CD1c-positive myeloid dendritic cell (primary cell): ENCODE data around the gene TUBA1B.

Experiments
- DNase-seq: peaks from one replicate; pipeline ENCODE4 v3.0.0-alpha.2; 2016; ENCODE audit errors: extremely low spot score

The TUBA1B gene

GRCh38 chr12:49126852-49127763, 4.1 kb downstream of the TUBA1B start:
- no peak for DNase-seq

GRCh38 chr12:49121047-49121696, 10.0 kb downstream of the TUBA1B start:
- DNase-seq, result peak; percentile 57

GRCh38 chr12:49111206-49111605, 20.0 kb downstream of the TUBA1B start:
- no peak for DNase-seq

- DNase-seq, result peak; percentile 100
Measured at GRCh38 chr12:49110464-49111155, 20.6 kb downstream of the TUBA1B start, which contains the start of gene LMBR1L. LMBR1L (minus strand) TSS chr12:49110847; CDS start chr12:49110555, 292 bp downstream.

GRCh38 chr12:49109641-49110463, 21.3 kb downstream of the TUBA1B start:
- DNase-seq, result no peak

GRCh38 chr12:49108958-49109404, 22.2 kb downstream of the TUBA1B start:
- DNase-seq, result peak; percentile 84

GRCh38 chr12:49105504-49106084, 25.6 kb downstream of the TUBA1B start:
- DNase-seq, result no peak

GRCh38 chr12:49104822-49105221, 26.4 kb downstream of the TUBA1B start:
- DNase-seq, result no peak

- DNase-seq, result no peak
Measured at GRCh38 chr12:49100380-49100779, 30.8 kb downstream of the TUBA1B start.

GRCh38 chr12:49098703-49099102, 32.5 kb downstream of the TUBA1B start:
- DNase-seq, result no peak

GRCh38 chr12:49098035-49098451, 33.2 kb downstream of the TUBA1B start:
- peak; percentile 61 for DNase-seq

- DNase-seq, result no peak
Measured at GRCh38 chr12:49097381-49097780, 33.8 kb downstream of the TUBA1B start.

- DNase-seq, result no peak
Measured at GRCh38 chr12:49094975-49095365, 36.2 kb downstream of the TUBA1B start.

GRCh38 chr12:49094160-49094974, 36.8 kb downstream of the TUBA1B start, which contains the start of gene DHH:
DHH (minus strand) TSS chr12:49094801; CDS start chr12:49094512, 289 bp downstream.
- DNase-seq, result no peak

GRCh38 chr12:49093792-49094159, 37.4 kb downstream of the TUBA1B start:
- DNase-seq, result no peak

- no peak for DNase-seq
Measured at GRCh38 chr12:49092816-49093406, 38.3 kb downstream of the TUBA1B start.

- peak; percentile 35 for DNase-seq
Measured at GRCh38 chr12:49092086-49092815, 38.9 kb downstream of the TUBA1B start.

- DNase-seq, result no peak
Measured at GRCh38 chr12:49091836-49092085, 39.4 kb downstream of the TUBA1B start.
